GM12873 (cell line): ENCODE data around the gene RTTN.

Experiments used
- TF ChIP-seq, protein P1 (sequence below): IDR thresholded peaks from 2 replicates; pipeline ENCODE4 v1.5.1; 2012; ENCODE audit warnings: low read depth, mild to moderate bottlenecking, moderate library complexity, low read length, control low read depth; ENCODE audit not compliant: insufficient read depth; ENCODE audit errors: missing control alignments

RTTN gene

DNA sequence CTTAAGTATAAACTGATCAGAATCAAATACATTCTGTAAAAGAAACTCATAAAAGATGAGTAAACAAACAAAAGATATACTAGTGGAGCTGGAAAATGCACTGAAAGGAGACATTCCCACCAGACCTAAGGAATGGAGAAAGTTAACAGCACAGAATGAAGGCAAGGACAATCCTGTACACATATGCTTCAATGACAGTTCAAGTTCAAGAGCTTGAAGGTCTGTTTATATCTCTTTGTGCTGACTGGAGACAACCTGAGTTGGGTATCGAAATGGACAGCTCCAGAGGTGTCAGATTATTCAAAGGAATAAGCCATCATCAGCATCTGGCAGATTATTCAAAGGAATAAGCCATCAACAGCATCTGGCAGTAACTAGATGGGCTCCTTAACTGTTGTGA is 184.0 kb downstream of the RTTN start:
- TF ChIP-seq, protein P1, sequence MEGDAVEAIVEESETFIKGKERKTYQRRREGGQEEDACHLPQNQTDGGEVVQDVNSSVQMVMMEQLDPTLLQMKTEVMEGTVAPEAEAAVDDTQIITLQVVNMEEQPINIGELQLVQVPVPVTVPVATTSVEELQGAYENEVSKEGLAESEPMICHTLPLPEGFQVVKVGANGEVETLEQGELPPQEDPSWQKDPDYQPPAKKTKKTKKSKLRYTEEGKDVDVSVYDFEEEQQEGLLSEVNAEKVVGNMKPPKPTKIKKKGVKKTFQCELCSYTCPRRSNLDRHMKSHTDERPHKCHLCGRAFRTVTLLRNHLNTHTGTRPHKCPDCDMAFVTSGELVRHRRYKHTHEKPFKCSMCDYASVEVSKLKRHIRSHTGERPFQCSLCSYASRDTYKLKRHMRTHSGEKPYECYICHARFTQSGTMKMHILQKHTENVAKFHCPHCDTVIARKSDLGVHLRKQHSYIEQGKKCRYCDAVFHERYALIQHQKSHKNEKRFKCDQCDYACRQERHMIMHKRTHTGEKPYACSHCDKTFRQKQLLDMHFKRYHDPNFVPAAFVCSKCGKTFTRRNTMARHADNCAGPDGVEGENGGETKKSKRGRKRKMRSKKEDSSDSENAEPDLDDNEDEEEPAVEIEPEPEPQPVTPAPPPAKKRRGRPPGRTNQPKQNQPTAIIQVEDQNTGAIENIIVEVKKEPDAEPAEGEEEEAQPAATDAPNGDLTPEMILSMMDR = no peak

DNA sequence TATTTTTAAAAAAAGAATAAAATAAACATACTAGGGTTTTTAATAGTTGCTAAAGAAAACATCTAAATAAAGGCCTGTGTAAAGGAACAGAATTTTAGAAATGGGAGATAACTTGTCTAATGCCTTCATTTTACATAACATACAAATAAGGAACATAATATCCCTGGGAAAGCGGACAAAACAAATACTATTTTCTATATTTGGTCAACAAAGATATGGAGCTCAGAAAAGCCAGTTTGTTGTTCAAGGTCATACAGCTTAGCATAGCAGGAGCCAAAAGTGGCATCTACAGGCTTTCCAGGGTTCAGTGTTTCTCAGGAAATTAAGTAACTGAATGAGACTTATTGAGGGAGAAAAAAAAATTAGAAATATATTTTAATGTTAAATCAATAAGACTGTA is 184.4 kb downstream of the RTTN start:
- TF ChIP-seq, protein P1 = no peak

DNA sequence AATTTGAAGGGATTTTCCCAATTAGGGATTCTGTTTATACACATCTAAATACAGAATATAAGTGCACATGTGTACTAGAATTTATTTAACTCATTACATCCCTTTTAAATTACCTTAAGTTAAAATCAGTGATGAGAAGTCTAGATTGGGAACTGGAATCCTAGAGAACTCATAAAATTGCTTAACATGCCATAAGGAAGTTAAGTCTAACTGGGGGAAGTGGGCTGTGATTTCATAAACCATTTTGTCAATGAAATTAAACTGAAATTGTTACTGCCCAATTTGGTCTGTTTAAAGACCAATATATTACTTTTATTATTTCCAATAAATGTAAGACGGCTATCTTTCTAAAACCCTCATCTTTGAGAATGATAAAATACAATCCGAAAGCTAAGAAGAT is 185.5 kb downstream of the RTTN start:
- TF ChIP-seq, protein P1 = no peak

DNA sequence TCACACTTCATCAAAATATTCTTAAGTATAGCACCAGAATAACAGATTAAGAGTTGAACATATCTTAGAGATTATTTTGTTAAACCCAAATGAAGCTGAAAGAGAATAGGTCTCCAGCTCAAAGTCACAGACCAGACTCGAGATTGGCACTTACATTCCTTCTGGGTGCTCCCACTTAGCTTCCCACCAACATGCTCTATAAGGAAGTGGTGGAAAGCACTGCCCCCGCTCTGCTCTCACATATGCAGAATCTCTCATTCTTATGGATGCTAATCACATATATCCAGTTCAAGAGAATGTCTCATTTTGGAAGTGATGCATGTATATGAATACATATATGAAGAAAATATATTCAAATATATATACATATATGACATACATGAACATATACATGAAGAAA is 186.4 kb downstream of the RTTN start:
- TF ChIP-seq, protein P1 = no peak

DNA sequence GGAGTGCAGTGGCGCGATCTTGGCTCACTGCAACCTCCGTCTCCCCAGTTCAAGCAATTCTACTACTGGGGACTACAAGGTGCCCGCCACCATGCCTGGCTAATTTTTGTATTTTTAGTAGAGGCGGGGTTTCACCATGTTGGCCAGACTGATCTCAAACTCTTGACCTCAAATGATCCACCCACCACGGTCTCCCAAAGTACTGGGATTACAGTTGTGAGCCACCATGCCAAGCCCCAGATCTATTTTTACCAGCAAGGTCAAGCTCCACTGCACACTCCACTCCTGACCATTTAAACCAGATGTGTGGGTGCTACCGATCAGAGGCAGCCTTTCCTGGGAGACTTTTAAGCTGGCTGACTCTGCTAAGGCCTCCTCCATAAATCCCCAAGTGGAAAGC is 190.4 kb downstream of the RTTN start:
- TF ChIP-seq, protein P1 = no peak

DNA sequence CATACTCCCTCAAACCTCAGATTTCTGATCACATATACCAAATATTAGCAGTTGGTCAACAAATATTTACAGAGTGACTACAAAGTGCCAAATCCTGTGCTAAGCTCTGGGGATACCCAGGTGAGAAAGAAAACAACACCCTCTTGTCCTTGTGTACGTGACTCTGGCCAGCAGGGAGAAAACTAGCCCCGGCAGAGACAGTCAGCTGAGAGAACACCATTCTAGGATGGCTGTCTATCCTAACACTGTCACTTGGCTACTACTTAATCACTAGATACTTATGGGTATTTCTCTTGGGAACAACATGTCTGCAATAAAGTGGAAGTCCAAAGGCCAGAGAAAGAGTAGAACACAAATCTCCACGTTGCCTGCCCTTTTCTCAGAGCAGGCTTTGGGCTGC is 199.9 kb downstream of the RTTN start:
- TF ChIP-seq, protein P1 = no peak

DNA sequence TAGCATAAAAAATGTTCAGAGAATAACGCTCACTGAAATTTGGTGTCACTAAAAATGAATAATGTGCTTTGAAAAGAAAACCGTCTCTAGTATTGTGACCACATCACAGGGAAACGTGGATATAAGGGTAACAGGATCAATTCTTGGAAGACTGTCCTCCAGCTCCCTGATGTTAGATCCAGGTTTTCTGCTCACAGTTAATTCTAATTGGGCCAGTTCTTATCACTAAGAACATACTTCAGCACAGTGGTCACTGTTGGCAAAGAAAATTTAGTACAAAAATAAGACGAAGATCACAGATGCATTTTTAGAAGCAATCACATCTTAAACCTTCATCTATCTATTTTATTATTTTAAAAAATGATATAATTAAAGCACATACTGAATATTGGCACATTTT is 200.8 kb downstream of the RTTN start:
- TF ChIP-seq, protein P1 = no peak
